WTC11 (cell line): Measurements from ENCODE around the gene BRAF. TPM values are rescaled to one million over a fixed set of nuclear protein-coding genes. Genes with fewer than 3 reads are reported as not detected.
"Not testable (repeated sequence)": the region's sequence is repeated elsewhere in the genome, so short reads cannot be mapped to it uniquely, and the experiment has no call there.

Experiments used
- ATAC-seq: fragments of 200-7000 bp; cut with Tn5 transposase; 2 replicates; pipeline ENCODE4 v1.10.0; 2021; ENCODE audit warnings: mild to moderate bottlenecking, moderate library complexity
- CTCF ChIA-PET: fragments of 300-600 bp; sonication (Branson Sonifier 250); formaldehyde crosslinking; loops from one replicate; lab custom pipeline; 2021; ENCODE audit warnings: antibody characterized with exemption; lab: Charles Lee
- POLR2A ChIA-PET: fragments of 350-600 bp; sonication (Branson Sonifier 250); formaldehyde crosslinking; loops from one replicate; lab custom pipeline; 2021; ENCODE audit warnings: antibody characterized with exemption; lab: Charles Lee
- DNase-seq: peaks from one replicate; pipeline ENCODE4 v3.0.0; 2021; ENCODE audit warnings: low spot score
- H3K27ac Mint-ChIP-seq: 2 replicates; pipeline ENCODE4 v1.8.0; 2021; ENCODE audit warnings: mixed read lengths
- H3K27me3 Mint-ChIP-seq: 2 replicates; pipeline ENCODE4 v1.8.0; 2021; ENCODE audit warnings: low read depth, mild to moderate bottlenecking, moderate library complexity, mixed read lengths
- H3K36me3 Mint-ChIP-seq: 2 replicates; pipeline ENCODE4 v1.8.0; 2021; ENCODE audit warnings: mixed read lengths
- H3K4me1 Mint-ChIP-seq: 2 replicates; pipeline ENCODE4 v1.8.0; 2022; ENCODE audit warnings: mixed read lengths
- H3K4me3 Mint-ChIP-seq: 2 replicates; pipeline ENCODE4 v1.8.0; 2021; ENCODE audit warnings: mild to moderate bottlenecking, moderate library complexity, mixed read lengths
- H3K9me3 Mint-ChIP-seq: 2 replicates; pipeline ENCODE4 v1.8.0; 2021; ENCODE audit warnings: mixed read lengths
- AR ChIP-seq: fragments of 250-450 bp; sonication (Bioruptor Pico); IDR thresholded peaks from 2 replicates; pipeline ENCODE4 v1.9.0; 2021; ENCODE audit warnings: mild to moderate bottlenecking
- ETV6 ChIP-seq: sonication (generic); formaldehyde crosslinking; IDR thresholded peaks from 2 replicates; pipeline ENCODE4 v1.8.1; 2022; ENCODE audit warnings: mild to moderate bottlenecking, missing genetic modification reagents
- FOXJ3 ChIP-seq: sonication (generic); formaldehyde crosslinking; IDR thresholded peaks from 2 replicates; pipeline ENCODE4 v1.9.0; 2021; ENCODE audit warnings: missing genetic modification reagents, mild to moderate bottlenecking, borderline replicate concordance
- GRHL2 ChIP-seq: fragments of 250-450 bp; sonication (Bioruptor Pico); IDR thresholded peaks from 2 replicates; pipeline ENCODE4 v1.8.0; 2022; ENCODE audit warnings: mild to moderate bottlenecking, moderate library complexity; ENCODE audit not compliant: insufficient replicate concordance, severe bottlenecking
- IRF1 ChIP-seq: sonication (generic); formaldehyde crosslinking; IDR thresholded peaks from 2 replicates; pipeline ENCODE4 v1.8.0; 2023; ENCODE audit warnings: missing genetic modification reagents
- MYBL2 ChIP-seq: sonication (generic); formaldehyde crosslinking; IDR thresholded peaks from 2 replicates; pipeline ENCODE4 v1.8.1; 2023; ENCODE audit warnings: mild to moderate bottlenecking, moderate library complexity, missing genetic modification reagents
- NR2C2 ChIP-seq: sonication (generic); formaldehyde crosslinking; IDR thresholded peaks from 2 replicates; pipeline ENCODE4 v1.8.0; 2022; ENCODE audit warnings: mild to moderate bottlenecking, missing genetic modification reagents
- NR3C1 ChIP-seq: sonication (generic); formaldehyde crosslinking; conservative IDR thresholded peaks from 2 replicates; pipeline ENCODE4 v1.8.1; 2023; ENCODE audit warnings: low read depth, mild to moderate bottlenecking, missing genetic modification reagents
- PREB ChIP-seq: sonication (generic); formaldehyde crosslinking; IDR thresholded peaks from 2 replicates; pipeline ENCODE4 v1.8.1; 2022; ENCODE audit warnings: mild to moderate bottlenecking, missing genetic modification reagents, moderate library complexity, borderline replicate concordance
- RELA ChIP-seq: sonication (generic); formaldehyde crosslinking; IDR thresholded peaks from 2 replicates; pipeline ENCODE4 v1.8.1; 2022; ENCODE audit warnings: missing genetic modification reagents, mild to moderate bottlenecking, borderline replicate concordance
- RORB ChIP-seq: fragments of 250-450 bp; sonication (Bioruptor Pico); IDR thresholded peaks from 2 replicates; pipeline ENCODE4 v1.9.0; 2021; ENCODE audit warnings: mild to moderate bottlenecking
- ZNF138 ChIP-seq: sonication (generic); formaldehyde crosslinking; conservative IDR thresholded peaks from 2 replicates; pipeline ENCODE4 v1.8.1; 2022; ENCODE audit warnings: mild to moderate bottlenecking, moderate library complexity, missing genetic modification reagents
- ZNF219 ChIP-seq: sonication (generic); formaldehyde crosslinking; IDR thresholded peaks from 2 replicates; pipeline ENCODE4 v1.8.0; 2023; ENCODE audit warnings: missing genetic modification reagents, mild to moderate bottlenecking, borderline replicate concordance
- ZNF232 ChIP-seq: sonication (generic); formaldehyde crosslinking; IDR thresholded peaks from 2 replicates; pipeline ENCODE4 v1.8.0; 2022; ENCODE audit warnings: mild to moderate bottlenecking, missing genetic modification reagents
- ZNF396 ChIP-seq: fragments of 250-450 bp; sonication (Bioruptor Pico); IDR thresholded peaks from 2 replicates; pipeline ENCODE4 v1.8.0; 2021; ENCODE audit warnings: mild to moderate bottlenecking, moderate library complexity, borderline replicate concordance
- total RNA-seq: library from RNA; stranded (reverse); gene quantifications from 3 replicates; pipeline ENCODE4 v1.2.3, GENCODE V29; 2021
- TF ChIP-seq, protein P1 (sequence below): fragments of 250-450 bp; sonication (Bioruptor Pico); conservative IDR thresholded peaks from 2 replicates; pipeline ENCODE4 v1.9.0; 2021; ENCODE audit warnings: mild to moderate bottlenecking
- TF ChIP-seq, protein P2 (sequence below): sonication (generic); formaldehyde crosslinking; IDR thresholded peaks from 2 replicates; pipeline ENCODE4 v1.8.0; 2023; ENCODE audit warnings: missing genetic modification reagents, mild to moderate bottlenecking, borderline replicate concordance

BRAF gene
- total RNA-seq, 1 experiment from 2014 or later: 29.2 TPM

GRCh38 chr7:140937702-140938264, 13.1 kb upstream of the BRAF start:
- DNase-seq (no peak), ATAC-seq (no peak)
- H3K27ac Mint-ChIP-seq: no peak overlapping the region
- H3K27me3 Mint-ChIP-seq: no peaks in the 10 kb centered on the region; the same call in 1 of the 2 replicates
- ChIA-PET CTCF (no interaction called here), POLR2A (no interaction called here)
- H3K4me3 Mint-ChIP-seq: no peak overlapping the region
- no peaks in the 10 kb centered on the region for H3K9me3 Mint-ChIP-seq
- no peaks in the 10 kb centered on the region for H3K36me3 Mint-ChIP-seq
- TF ChIP-seq IRF1 (CRISPR knock-in tag) (no peak), FOXJ3 (no peak), PREB (CRISPR knock-in tag) (no peak), AR (no peak), MYBL2 (CRISPR knock-in tag) (no peak), ZNF232 (CRISPR knock-in tag) (no peak), NR2C2 (no peak)
- TF ChIP-seq, protein P1, sequence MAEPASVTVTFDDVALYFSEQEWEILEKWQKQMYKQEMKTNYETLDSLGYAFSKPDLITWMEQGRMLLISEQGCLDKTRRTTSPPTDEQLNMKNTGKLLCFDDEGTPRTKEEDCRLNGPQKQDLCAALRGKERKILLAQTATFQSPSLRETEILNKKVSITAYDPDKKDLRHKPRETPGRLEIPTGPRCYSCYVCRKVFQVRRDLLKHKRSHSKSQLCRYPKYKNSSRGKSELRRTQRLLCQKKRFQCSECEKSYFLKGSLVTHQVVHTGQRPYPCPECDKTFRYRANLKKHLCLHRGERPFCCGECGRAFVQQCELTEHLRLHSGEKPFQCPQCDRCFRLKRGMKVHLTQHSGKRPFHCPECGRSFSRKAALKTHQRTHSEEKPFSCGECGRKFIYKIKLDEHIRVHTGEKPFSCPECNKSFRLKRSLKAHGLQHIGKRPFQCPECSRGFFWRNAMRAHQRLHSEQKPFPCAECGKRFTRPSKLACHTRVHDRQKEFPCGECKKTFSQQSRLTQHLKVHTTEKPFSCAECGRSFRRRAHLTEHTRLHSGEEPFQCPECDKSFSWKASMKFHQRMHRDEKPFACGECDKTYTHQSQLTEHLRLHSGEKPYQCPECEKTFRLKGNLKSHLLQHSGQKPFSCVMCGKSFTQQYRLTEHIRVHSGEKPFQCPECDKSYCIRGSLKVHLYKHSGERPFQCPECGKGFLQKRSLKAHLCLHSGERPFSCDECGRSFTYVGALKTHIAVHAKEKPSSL (CRISPR knock-in tag): no peak
- TF ChIP-seq, all 79 proteins: peak for 0
- no peaks in the 10 kb centered on the region for H3K4me1 Mint-ChIP-seq

- POLR2A ChIA-PET: no interaction called here
- ATAC-seq (no peak), DNase-seq (no peak)
- peaks cover 28% of the 10 kb centered on the region for H3K27me3 Mint-ChIP-seq
- TF ChIP-seq ETV6 (CRISPR knock-in tag) (no peak), NR3C1 (CRISPR knock-in tag) (no peak), ZNF138 (CRISPR knock-in tag) (no peak), GRHL2 (no peak), ZNF219 (no peak), RELA (CRISPR knock-in tag) (no peak), RORB (CRISPR knock-in tag) (no peak), ZNF396 (no peak)
- TF ChIP-seq, protein P1 (CRISPR knock-in tag): no peak
- TF ChIP-seq, protein P2, sequence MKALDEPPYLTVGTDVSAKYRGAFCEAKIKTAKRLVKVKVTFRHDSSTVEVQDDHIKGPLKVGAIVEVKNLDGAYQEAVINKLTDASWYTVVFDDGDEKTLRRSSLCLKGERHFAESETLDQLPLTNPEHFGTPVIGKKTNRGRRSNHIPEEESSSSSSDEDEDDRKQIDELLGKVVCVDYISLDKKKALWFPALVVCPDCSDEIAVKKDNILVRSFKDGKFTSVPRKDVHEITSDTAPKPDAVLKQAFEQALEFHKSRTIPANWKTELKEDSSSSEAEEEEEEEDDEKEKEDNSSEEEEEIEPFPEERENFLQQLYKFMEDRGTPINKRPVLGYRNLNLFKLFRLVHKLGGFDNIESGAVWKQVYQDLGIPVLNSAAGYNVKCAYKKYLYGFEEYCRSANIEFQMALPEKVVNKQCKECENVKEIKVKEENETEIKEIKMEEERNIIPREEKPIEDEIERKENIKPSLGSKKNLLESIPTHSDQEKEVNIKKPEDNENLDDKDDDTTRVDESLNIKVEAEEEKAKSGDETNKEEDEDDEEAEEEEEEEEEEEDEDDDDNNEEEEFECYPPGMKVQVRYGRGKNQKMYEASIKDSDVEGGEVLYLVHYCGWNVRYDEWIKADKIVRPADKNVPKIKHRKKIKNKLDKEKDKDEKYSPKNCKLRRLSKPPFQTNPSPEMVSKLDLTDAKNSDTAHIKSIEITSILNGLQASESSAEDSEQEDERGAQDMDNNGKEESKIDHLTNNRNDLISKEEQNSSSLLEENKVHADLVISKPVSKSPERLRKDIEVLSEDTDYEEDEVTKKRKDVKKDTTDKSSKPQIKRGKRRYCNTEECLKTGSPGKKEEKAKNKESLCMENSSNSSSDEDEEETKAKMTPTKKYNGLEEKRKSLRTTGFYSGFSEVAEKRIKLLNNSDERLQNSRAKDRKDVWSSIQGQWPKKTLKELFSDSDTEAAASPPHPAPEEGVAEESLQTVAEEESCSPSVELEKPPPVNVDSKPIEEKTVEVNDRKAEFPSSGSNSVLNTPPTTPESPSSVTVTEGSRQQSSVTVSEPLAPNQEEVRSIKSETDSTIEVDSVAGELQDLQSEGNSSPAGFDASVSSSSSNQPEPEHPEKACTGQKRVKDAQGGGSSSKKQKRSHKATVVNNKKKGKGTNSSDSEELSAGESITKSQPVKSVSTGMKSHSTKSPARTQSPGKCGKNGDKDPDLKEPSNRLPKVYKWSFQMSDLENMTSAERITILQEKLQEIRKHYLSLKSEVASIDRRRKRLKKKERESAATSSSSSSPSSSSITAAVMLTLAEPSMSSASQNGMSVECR (CRISPR knock-in tag): no peak
- H3K4me1 Mint-ChIP-seq: peaks cover 5% of the 10 kb centered on the region; the same call in 1 of the 2 replicates
- no peak overlapping the region for H3K27ac Mint-ChIP-seq
- H3K4me3 Mint-ChIP-seq: no peak overlapping the region
- H3K36me3 Mint-ChIP-seq: no peaks in the 10 kb centered on the region
- CTCF ChIA-PET: no interaction called here
- H3K9me3 Mint-ChIP-seq: no peaks in the 10 kb centered on the region
Observed at GRCh38 chr7:140928491-140929309, 4.0 kb upstream of the BRAF start.

DNA sequence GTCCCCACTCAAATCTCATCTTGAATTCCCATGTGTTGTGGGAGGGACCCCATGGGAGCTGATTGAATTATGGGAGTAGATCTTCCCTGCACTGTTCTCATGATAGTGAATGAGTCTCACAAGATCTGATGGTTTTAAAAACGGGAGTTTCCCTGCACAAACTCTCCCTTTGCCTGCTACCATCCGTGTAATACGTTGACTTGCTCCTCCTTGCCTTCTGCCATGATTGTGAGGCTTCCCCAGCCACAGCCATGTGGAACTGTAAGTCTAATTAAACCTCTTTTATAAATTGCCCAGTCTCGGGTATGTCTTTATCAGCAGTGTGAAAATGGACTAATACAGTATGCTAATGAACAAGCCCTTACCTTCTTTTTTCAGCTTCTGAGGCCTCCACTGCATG, 3.2 kb upstream of the BRAF start:
- DNase-seq, H3K4me3 Mint-ChIP-seq, H3K27ac Mint-ChIP-seq, H3K36me3 Mint-ChIP-seq, H3K9me3 Mint-ChIP-seq, POLR2A ChIA-PET, ATAC-seq, H3K4me1 Mint-ChIP-seq: not testable (repeated sequence)
- CTCF ChIA-PET: interaction anchor here (1.4 kb wide), 1 partner anchor 117 kb away, joined by 3 read pairs; no protein-coding TSS in a partner anchor
- H3K27me3 Mint-ChIP-seq: peaks cover 28% of the 10 kb centered on the region
